Progenitor cell of endocrine pancreas (in vitro differentiated cells): ENCODE measurements around the gene RPUSD3. TPM values are rescaled to one million over a fixed set of nuclear protein-coding genes. Genes with fewer than 3 reads are reported as not detected.
"Not testable (repeated sequence)": the region's sequence is repeated elsewhere in the genome, so short reads cannot be mapped to it uniquely, and the experiment has no call there.

Experiments
- DNase-seq: peaks from one replicate; pipeline ENCODE4 v3.0.0; 2021; ENCODE audit warnings: low spot score; ENCODE audit not compliant: unreplicated experiment
- H3K27ac Mint-ChIP-seq: 2 replicates; pipeline ENCODE4 v1.8.0; 2021; ENCODE audit warnings: mild to moderate bottlenecking, moderate library complexity, mixed read lengths
- H3K27me3 Mint-ChIP-seq: 2 replicates; pipeline ENCODE4 v1.8.0; 2021; ENCODE audit warnings: mixed read lengths
- H3K36me3 Mint-ChIP-seq: 2 replicates; pipeline ENCODE4 v1.8.0; 2022; ENCODE audit warnings: mixed read lengths; ENCODE audit not compliant: insufficient read depth
- H3K4me1 Mint-ChIP-seq: 2 replicates; pipeline ENCODE4 v1.8.0; 2021; ENCODE audit warnings: low read depth, mixed read lengths
- H3K4me3 Mint-ChIP-seq: 2 replicates; pipeline ENCODE4 v1.8.0; 2021; ENCODE audit warnings: low read depth, mild to moderate bottlenecking, moderate library complexity, mixed read lengths
- H3K9me3 Mint-ChIP-seq: 2 replicates; pipeline ENCODE4 v1.8.0; 2021; ENCODE audit warnings: low read depth, mixed read lengths
- total RNA-seq: library from RNA; stranded (reverse); gene quantifications from 2 replicates; pipeline ENCODE4 v1.2.1, GENCODE V29; 2021
- TF ChIP-seq, protein P1 (sequence below): fragments of 200-600 bp; sonication (generic); IDR thresholded peaks from one replicate; pipeline ENCODE4 v1.5.0; 2021; ENCODE audit warnings: antibody characterized with exemption, mild to moderate bottlenecking; ENCODE audit not compliant: unreplicated experiment

Gene RPUSD3
- total RNA-seq, 1 donor from 2014 or later, result 55.0 TPM

DNA sequence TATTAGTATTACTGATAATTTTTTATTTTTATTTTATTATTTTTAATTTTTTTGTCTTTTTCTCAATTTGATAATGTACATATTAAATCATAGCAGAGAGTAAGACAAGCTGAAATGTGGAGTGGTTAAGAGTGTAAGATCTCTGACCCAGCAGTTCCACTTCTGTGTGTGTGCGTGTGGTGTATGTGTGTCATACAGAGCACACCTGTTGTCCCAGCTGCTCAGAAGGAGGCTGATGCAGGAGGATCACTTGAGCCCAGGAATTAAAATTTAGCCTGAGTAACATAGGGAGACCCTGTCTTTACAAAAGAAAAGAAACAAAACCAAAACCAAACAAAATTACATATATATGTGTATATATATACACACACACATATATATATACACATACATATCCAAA is 37.6 kb upstream of the RPUSD3 start:
- TF ChIP-seq, protein P1, sequence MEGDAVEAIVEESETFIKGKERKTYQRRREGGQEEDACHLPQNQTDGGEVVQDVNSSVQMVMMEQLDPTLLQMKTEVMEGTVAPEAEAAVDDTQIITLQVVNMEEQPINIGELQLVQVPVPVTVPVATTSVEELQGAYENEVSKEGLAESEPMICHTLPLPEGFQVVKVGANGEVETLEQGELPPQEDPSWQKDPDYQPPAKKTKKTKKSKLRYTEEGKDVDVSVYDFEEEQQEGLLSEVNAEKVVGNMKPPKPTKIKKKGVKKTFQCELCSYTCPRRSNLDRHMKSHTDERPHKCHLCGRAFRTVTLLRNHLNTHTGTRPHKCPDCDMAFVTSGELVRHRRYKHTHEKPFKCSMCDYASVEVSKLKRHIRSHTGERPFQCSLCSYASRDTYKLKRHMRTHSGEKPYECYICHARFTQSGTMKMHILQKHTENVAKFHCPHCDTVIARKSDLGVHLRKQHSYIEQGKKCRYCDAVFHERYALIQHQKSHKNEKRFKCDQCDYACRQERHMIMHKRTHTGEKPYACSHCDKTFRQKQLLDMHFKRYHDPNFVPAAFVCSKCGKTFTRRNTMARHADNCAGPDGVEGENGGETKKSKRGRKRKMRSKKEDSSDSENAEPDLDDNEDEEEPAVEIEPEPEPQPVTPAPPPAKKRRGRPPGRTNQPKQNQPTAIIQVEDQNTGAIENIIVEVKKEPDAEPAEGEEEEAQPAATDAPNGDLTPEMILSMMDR, result no peak
- Mint-ChIP-seq H3K36me3 (no peaks in the 10 kb centered on the region), H3K4me1 (no peaks in the 10 kb centered on the region), H3K27ac (no peak overlapping the region), H3K27me3 (peaks cover 5% of the 10 kb centered on the region), H3K4me3 (no peak overlapping the region), H3K9me3 (no peaks in the 10 kb centered on the region)
- no peak for DNase-seq

DNA sequence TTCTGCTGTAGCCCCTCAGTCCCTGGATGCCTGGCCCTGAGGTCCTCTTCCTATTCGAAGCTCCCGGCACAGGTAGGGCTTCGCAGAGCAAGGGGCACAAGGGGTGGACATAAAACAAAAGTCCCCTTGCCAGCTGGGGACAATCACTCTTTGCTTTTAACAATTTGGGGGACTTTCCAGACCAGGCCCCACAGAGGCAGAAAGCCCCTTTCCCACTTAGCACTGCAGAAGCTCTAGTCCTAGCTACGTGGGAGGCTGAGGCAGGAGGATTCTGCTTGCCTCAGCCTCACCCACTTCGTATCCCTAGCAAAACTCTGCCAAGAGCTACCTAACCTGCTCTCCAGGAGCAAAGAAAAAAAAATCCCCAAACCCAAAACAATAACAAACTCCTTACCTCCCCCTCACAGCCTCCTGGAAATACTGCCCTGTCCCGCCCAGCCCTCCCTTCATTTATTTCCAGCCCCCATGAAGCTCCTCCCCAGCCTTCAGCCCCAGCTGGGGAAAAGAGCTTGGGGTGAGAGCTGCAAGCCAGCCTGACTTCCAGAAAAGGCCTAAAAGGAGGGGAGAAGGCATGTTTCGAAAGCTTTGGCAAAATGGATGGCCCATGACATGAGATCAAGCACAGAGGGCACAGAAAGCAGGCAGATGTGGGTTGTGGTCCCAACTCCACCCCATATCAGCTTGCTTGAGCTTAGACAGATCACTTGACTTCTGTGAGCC is 36.2 kb upstream of the RPUSD3 start, which contains the start of gene CIDEC:
TSS of gene CIDEC (minus strand) at position 424 of the 720 bp plus-strand sequence. CDS start 1,767 bp downstream, outside the sequence.
- Mint-ChIP-seq H3K36me3 (no peaks in the 10 kb centered on the region), H3K27me3 (peaks cover 9% of the 10 kb centered on the region), H3K4me3 (no peak within 1 kb of the TSS), H3K9me3 (no peaks in the 10 kb centered on the region), H3K4me1 (no peaks in the 10 kb centered on the region), H3K27ac (no peak within 1 kb of the TSS)
- DNase-seq, result no peak
- TF ChIP-seq, protein P1, result no peak

DNA sequence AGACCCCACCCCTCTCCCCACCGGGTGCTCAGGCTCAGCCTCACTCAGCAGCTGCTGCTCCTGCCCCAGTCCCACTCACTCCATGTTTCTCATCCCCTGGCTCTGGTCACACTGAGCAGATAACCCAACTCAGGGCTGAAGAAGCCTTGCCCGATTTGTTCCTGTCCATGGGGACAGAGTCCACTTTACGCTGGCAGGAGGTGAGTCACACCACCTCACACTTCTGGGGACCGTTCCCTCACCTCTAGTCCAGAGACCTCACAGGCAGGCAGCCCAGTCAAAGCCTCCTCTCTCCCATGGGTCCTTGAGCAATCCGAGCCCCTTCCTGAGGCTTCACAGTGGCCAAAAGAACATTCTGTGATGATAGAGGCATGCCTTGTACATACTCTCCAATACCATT is 34.9 kb upstream of the RPUSD3 start:
- Mint-ChIP-seq H3K4me1 (no peaks in the 10 kb centered on the region), H3K4me3 (no peak overlapping the region), H3K27me3 (peaks cover 9% of the 10 kb centered on the region), H3K36me3 (no peaks in the 10 kb centered on the region), H3K27ac (no peak overlapping the region), H3K9me3 (no peaks in the 10 kb centered on the region)
- TF ChIP-seq, protein P1, result no peak
- DNase-seq, result no peak

DNA sequence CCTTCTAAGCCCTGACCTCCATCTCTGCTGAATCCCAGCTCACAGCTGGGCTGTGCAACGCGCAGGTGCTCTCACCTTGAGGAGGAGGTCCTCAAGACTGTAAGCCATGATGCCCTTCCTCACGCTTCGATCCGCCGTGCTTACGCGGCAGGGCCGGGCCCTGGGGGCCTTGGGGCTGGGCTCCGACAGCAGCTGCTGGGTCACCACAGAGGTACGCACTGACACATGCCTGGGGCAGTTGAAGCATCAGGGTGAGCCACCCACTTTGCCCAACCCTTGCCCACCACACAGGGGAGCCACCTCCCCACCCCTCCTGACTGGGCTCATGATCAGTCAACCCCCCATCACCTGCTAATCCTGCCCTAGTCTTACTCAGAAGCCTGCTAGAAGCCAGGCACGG is 33.2 kb upstream of the RPUSD3 start:
- TF ChIP-seq, protein P1, result no peak
- H3K4me3 Mint-ChIP-seq, result no peak overlapping the region
- peaks cover 9% of the 10 kb centered on the region for H3K27me3 Mint-ChIP-seq
- no peaks in the 10 kb centered on the region for H3K36me3 Mint-ChIP-seq
- H3K4me1 Mint-ChIP-seq, result no peaks in the 10 kb centered on the region
- no peak for DNase-seq
- no peaks in the 10 kb centered on the region for H3K9me3 Mint-ChIP-seq
- no peak overlapping the region for H3K27ac Mint-ChIP-seq

DNA sequence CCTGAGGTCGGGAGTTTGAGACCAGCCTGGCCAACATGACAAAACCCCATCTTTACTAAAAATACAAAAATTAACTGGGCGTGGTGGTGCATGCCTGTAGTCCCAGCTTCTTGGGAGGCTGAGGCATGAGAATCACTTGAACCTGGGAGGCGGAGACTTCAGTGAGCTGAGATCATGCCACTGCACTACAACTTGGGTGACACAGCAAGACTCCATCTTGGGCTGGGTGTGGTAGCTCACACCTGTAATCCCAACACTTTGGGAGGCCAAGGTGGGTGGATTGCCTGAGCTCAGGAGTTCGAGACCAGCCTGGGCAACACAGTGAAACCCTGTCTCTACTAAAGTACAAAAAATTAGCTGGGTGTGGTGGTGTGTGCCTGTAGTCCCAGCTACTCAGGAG is 32.4 kb upstream of the RPUSD3 start:
- not testable (repeated sequence) for H3K4me1 Mint-ChIP-seq, DNase-seq, H3K36me3 Mint-ChIP-seq, H3K4me3 Mint-ChIP-seq, H3K27me3 Mint-ChIP-seq, H3K9me3 Mint-ChIP-seq, H3K27ac Mint-ChIP-seq

DNA sequence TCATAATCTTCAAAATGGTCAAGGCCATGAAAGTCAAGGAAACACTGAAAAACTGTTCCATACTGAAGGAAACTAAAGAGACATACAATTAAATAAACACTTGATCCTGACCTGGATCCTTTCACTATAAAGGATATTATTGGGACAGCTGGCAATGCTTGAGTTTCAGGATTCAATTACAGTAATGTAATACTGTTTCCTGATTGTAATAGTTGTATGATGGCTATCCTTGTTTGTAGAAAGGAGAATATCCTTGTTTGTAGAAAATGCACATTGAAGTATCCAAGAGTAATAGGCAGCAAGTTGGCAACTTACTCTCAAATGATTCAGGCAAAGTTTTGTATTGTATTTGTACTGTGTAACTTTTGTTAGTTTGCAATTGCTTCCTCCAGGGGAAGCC is 31.6 kb upstream of the RPUSD3 start:
- Mint-ChIP-seq H3K27me3 (peaks cover 9% of the 10 kb centered on the region), H3K36me3 (no peaks in the 10 kb centered on the region), H3K27ac (no peak overlapping the region), H3K4me3 (no peak overlapping the region), H3K9me3 (no peaks in the 10 kb centered on the region), H3K4me1 (no peaks in the 10 kb centered on the region)
- DNase-seq, result no peak
- TF ChIP-seq, protein P1, result no peak

GRCh38 chr3:9872067-9872466 is 28.3 kb upstream of the RPUSD3 start:
- not testable (repeated sequence) for H3K27me3 Mint-ChIP-seq, H3K4me1 Mint-ChIP-seq, DNase-seq

More at GRCh38 chr3:9872067-9872466, 28.3 kb upstream of the RPUSD3 start:
- not testable (repeated sequence) for H3K36me3 Mint-ChIP-seq, H3K4me3 Mint-ChIP-seq, H3K9me3 Mint-ChIP-seq, H3K27ac Mint-ChIP-seq
